ENCODE results near the gene SAFB. TPM values are rescaled to one million over a fixed set of nuclear protein-coding genes. Genes with fewer than 3 reads are reported as not detected.
"Not testable (repeated sequence)": the region's sequence is repeated elsewhere in the genome, so short reads cannot be mapped to it uniquely, and the experiment has no call there.

SAFB gene
- polyA plus RNA-seq, 3 donors, result 12.2 to 76.6 (median 23.1) TPM

DNA sequence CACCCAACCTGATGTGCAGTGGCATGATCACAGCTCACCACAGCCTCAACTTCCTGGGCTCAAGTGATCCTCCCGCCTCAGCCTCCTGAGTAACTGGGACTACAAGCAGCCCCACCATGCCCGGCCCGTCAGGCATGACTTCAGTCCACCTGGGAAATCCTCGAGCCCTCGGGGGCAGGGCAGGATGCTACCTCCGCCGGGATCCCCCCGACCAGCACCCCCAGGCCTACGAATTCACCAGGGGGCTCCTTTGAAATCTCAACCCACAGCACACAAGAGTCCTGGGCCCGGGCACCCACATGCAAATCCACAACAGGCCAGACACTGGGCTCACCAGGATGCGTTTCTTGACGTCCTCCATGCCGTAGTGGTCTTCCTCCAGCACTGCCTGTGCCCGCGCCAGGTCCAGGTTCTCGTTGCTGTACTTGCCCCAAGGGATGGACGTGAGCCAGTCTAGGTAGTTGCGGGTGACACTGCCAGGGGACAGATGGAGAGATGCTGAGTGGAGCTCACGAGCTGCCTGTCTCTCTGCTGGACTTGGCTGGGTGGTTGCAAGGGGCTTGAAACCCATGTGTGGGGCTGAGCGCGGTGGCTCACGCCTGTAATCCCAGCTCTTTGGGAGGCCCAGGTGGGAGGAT, 77.7 kb downstream of the SAFB start:
- peaks cover 65 to 69% of the 10 kb centered on the region in 2 donors for H3K36me3 ChIP-seq (replicated peaks in 1 of 2; ENCODE audit: control insufficient read depth in 1 of 2, insufficient read depth in 2 of 2, low read length in 2 of 2)

DNA sequence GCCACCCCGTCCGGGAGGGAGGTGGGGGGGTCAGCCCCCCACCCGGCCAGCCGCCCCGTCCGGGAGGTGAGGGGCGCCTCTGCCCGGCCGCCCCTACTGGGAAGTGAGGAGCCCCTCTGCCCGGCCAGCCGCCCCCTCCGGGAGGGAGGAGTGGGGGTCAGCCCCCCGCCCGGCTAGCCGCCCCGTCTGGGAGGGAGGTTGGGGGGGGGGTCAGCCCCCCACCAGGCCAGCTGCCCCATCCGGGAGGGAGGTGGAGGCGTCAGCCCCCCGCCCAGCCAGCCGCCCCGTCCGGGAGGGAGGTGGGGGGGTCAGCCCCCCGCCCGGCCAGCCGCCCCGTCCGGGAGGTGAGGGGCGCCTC, 79.1 kb downstream of the SAFB start:
- H3K27me3 ChIP-seq (ENCODE audit: control insufficient read depth in 2 of 2, insufficient read depth in 2 of 2, low read length in 2 of 2); H3K4me1 ChIP-seq (ENCODE audit: control insufficient read depth in 1 of 2, insufficient read depth in 2 of 2, low read length in 2 of 2); H3K4me3 ChIP-seq (replicated peaks in 1 of 3; ENCODE audit: low read depth in 2 of 3, low read length in 3 of 3); H3K4me3 Mint-ChIP-seq; intact Hi-C loops (cut with micrococcal nuclease); H3K4me2 ChIP-seq (replicated peaks; ENCODE audit: extremely low read depth, low read length, poor library complexity, severe bottlenecking); H3K27me3 Mint-ChIP-seq (ENCODE audit: low read depth in 3 of 3); H3K9me3 ChIP-seq (replicated peaks in 1 of 2; ENCODE audit: control insufficient read depth in 1 of 2, insufficient read depth in 1 of 2, low read length in 2 of 2); DNase-seq; H2AFZ ChIP-seq (ENCODE audit: insufficient read depth, low read depth, low read length, poor library complexity, severe bottlenecking); H3K4me1 Mint-ChIP-seq; H3K27ac ChIP-seq (ENCODE audit: low read depth in 1 of 2, low read length in 2 of 2); H3K9me3 Mint-ChIP-seq; H3K27ac Mint-ChIP-seq; H3K79me2 ChIP-seq (ENCODE audit: insufficient read depth, low read length); H3K9ac ChIP-seq (ENCODE audit: insufficient read depth, low read length, poor library complexity, severe bottlenecking): not testable (repeated sequence)
- H3K36me3 Mint-ChIP-seq, result peaks cover 46 to 75% of the 10 kb centered on the region in 2 donors
- WGBS (ENCODE audit: insufficient coverage), result no CpG with 5 or more reads among the region's 28 CpGs
- H3K36me3 ChIP-seq (replicated peaks in 1 of 2; ENCODE audit: control insufficient read depth in 1 of 2, insufficient read depth in 2 of 2, low read length in 2 of 2), result peaks cover 64 to 69% of the 10 kb centered on the region in 2 donors
- peaks cover 10% of the 10 kb centered on the region for H4K20me1 ChIP-seq (ENCODE audit: insufficient read depth, low read length)

More for the DNA sequence above, 77.7 kb downstream of the SAFB start:
- Histone ChIP-seq H3K79me2 (ENCODE audit: insufficient read depth, low read length) (no peaks in the 10 kb centered on the region), H3K27me3 (ENCODE audit: control insufficient read depth in 2 of 2, insufficient read depth in 2 of 2, low read length in 2 of 2) (no peaks in the 10 kb centered on the region), H3K4me2 (replicated peaks; ENCODE audit: extremely low read depth, low read length, poor library complexity, severe bottlenecking) (no peak overlapping the region), H2AFZ (ENCODE audit: insufficient read depth, low read depth, low read length, poor library complexity, severe bottlenecking) (no peak overlapping the region), H3K4me3 (replicated peaks in 1 of 3; ENCODE audit: low read depth in 2 of 3, low read length in 3 of 3) (no peak overlapping the region), H3K9ac (ENCODE audit: insufficient read depth, low read length, poor library complexity, severe bottlenecking) (no peak overlapping the region), H3K9me3 (replicated peaks in 1 of 2; ENCODE audit: control insufficient read depth in 1 of 2, insufficient read depth in 1 of 2, low read length in 2 of 2) (no peaks in the 10 kb centered on the region), H3K27ac (ENCODE audit: low read depth in 1 of 2, low read length in 2 of 2) (no peak overlapping the region), H3K4me1 (ENCODE audit: control insufficient read depth in 1 of 2, insufficient read depth in 2 of 2, low read length in 2 of 2) (no peaks in the 10 kb centered on the region), H4K20me1 (ENCODE audit: insufficient read depth, low read length) (peaks cover 25% of the 10 kb centered on the region)
- Mint-ChIP-seq H3K27me3 (ENCODE audit: low read depth in 3 of 3) (peaks cover 0 to 1% (median 0%) of the 10 kb centered on the region in 3 donors), H3K4me1 (no peaks in the 10 kb centered on the region), H3K27ac (peak overlapping the region in 1 of 7 donors; percentile 61), H3K36me3 (peaks cover 39 to 70% of the 10 kb centered on the region in 2 donors), H3K9me3 (peaks cover 0 to 3% (median 0%) of the 10 kb centered on the region in 7 donors), H3K4me3 (no peak overlapping the region)
- 92% methylated on average over 18 of the region's 22 CpGs for WGBS (ENCODE audit: insufficient coverage)
- intact Hi-C loops (cut with micrococcal nuclease), result no loop called here
- TF ChIP-seq, protein P1, sequence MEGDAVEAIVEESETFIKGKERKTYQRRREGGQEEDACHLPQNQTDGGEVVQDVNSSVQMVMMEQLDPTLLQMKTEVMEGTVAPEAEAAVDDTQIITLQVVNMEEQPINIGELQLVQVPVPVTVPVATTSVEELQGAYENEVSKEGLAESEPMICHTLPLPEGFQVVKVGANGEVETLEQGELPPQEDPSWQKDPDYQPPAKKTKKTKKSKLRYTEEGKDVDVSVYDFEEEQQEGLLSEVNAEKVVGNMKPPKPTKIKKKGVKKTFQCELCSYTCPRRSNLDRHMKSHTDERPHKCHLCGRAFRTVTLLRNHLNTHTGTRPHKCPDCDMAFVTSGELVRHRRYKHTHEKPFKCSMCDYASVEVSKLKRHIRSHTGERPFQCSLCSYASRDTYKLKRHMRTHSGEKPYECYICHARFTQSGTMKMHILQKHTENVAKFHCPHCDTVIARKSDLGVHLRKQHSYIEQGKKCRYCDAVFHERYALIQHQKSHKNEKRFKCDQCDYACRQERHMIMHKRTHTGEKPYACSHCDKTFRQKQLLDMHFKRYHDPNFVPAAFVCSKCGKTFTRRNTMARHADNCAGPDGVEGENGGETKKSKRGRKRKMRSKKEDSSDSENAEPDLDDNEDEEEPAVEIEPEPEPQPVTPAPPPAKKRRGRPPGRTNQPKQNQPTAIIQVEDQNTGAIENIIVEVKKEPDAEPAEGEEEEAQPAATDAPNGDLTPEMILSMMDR (IDR thresholded peaks at IDR 0.05), result no peak
- no peak for DNase-seq

All from CD14-positive monocyte (primary cell).